ENCODE results near the gene IRF7.

DNA sequence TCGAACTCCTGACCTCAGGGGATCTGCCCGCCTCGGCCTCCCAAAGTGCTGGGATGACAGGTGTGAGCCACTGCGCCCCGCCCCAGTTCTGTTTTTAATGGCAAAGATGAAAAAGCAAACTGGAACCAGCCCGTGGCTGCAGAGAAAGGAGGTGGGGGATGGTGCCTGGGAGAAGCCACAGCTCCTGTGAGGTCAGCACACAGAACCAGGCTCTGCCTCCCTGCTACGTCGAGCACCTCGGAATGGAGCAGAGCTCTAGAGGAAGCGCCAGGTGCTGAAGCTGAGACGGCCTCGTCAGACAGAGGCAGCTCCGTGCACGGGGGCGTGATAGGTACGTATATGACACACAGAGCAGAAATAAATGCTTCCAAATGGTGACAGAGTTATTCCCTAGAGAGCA lies 29.8 kb upstream of the IRF7 start:
- TF ChIP-seq POLR2A (IDR thresholded peaks at IDR 0.05; ENCODE audit: low read depth, low read length) = no peak
- TF ChIP-seq, protein P1, sequence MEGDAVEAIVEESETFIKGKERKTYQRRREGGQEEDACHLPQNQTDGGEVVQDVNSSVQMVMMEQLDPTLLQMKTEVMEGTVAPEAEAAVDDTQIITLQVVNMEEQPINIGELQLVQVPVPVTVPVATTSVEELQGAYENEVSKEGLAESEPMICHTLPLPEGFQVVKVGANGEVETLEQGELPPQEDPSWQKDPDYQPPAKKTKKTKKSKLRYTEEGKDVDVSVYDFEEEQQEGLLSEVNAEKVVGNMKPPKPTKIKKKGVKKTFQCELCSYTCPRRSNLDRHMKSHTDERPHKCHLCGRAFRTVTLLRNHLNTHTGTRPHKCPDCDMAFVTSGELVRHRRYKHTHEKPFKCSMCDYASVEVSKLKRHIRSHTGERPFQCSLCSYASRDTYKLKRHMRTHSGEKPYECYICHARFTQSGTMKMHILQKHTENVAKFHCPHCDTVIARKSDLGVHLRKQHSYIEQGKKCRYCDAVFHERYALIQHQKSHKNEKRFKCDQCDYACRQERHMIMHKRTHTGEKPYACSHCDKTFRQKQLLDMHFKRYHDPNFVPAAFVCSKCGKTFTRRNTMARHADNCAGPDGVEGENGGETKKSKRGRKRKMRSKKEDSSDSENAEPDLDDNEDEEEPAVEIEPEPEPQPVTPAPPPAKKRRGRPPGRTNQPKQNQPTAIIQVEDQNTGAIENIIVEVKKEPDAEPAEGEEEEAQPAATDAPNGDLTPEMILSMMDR (conservative IDR thresholded peaks at IDR 0.05; ENCODE audit: low read depth, low read length) = no peak
- TF ChIP-seq, protein P2, sequence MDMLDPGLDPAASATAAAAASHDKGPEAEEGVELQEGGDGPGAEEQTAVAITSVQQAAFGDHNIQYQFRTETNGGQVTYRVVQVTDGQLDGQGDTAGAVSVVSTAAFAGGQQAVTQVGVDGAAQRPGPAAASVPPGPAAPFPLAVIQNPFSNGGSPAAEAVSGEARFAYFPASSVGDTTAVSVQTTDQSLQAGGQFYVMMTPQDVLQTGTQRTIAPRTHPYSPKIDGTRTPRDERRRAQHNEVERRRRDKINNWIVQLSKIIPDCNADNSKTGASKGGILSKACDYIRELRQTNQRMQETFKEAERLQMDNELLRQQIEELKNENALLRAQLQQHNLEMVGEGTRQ (IDR thresholded peaks at IDR 0.05; ENCODE audit: low read depth, low read length) = no peak
- no peak for TF ChIP-seq CEBPB (IDR thresholded peaks at IDR 0.05; ENCODE audit: low read depth, low read length)
